CD4-positive, alpha-beta T cell (primary cell): ENCODE data around the gene CXXC1. TPM values are rescaled to one million over a fixed set of nuclear protein-coding genes. Genes with fewer than 3 reads are reported as not detected.

ENCODE experiments used
- ATAC-seq: fragments of 200-7000 bp; cut with Tn5 transposase; one replicate; pipeline ENCODE4 v1.10.0; 2022; ENCODE audit warnings: mild to moderate bottlenecking; ENCODE audit not compliant: poor library complexity
- CTCF ChIA-PET: fragments of 350-600 bp; sonication (Branson Sonifier 250); formaldehyde crosslinking; loops from one replicate; lab custom pipeline; 2021; ENCODE audit warnings: antibody characterized with exemption, inconsistent platforms; lab: Charles Lee
- POLR2A ChIA-PET: fragments of 350-600 bp; sonication (Branson Sonifier 250); formaldehyde crosslinking; loops from one replicate; lab custom pipeline; 2021; ENCODE audit warnings: antibody characterized with exemption, inconsistent platforms; lab: Charles Lee
- DNase-seq, 14 experiments: peaks; one replicate each; pipeline ENCODE4 v3.0.0-alpha.2; 2013 to 2020; ENCODE audit warnings: mixed read lengths in 2 of 14
- H3K27ac ChIP-seq, 2 donors: one replicate each; pipeline versions ENCODE4 v1.5.1 to v1.7.0; 2013; ENCODE audit warnings: low read length in 2 of 2, low read depth in 1 of 2, mild to moderate bottlenecking in 1 of 2
- H3K27me3 ChIP-seq, 2 experiments: 1 replicate in 1 of 2; 2 replicates in 1 of 2; pipeline versions ENCODE4 v1.6.1 to v1.7.0; 2013; ENCODE audit warnings: low read length in 2 of 2, control low read depth in 1 of 2, mild to moderate bottlenecking in 1 of 2, moderate library complexity in 1 of 2; ENCODE audit not compliant: insufficient read depth in 2 of 2, control insufficient read depth in 1 of 2
- H3K36me3 ChIP-seq: one replicate; pipeline ENCODE4 v1.6.1; 2013; ENCODE audit warnings: low read length, control low read depth; ENCODE audit not compliant: insufficient read depth
- H3K4me1 ChIP-seq: one replicate; pipeline ENCODE4 v1.6.1; 2013; ENCODE audit warnings: low read length, control low read depth; ENCODE audit not compliant: insufficient read depth
- H3K4me3 ChIP-seq: one replicate; pipeline ENCODE4 v1.5.1; 2013; ENCODE audit warnings: mild to moderate bottlenecking, low read length, moderate library complexity
- H3K9me3 ChIP-seq, 2 experiments: 1 replicate in 1 of 2; 2 replicates in 1 of 2; pipeline versions ENCODE4 v1.6.1 to v1.7.0; 2013; ENCODE audit warnings: low read length in 2 of 2, mild to moderate bottlenecking in 2 of 2, control low read depth in 1 of 2, moderate library complexity in 1 of 2; ENCODE audit not compliant: control insufficient read depth in 1 of 2, insufficient read depth in 1 of 2
- H3K27ac Mint-ChIP-seq: one replicate; pipeline ENCODE4 v1.8.0; 2020; ENCODE audit warnings: mixed read lengths
- H3K27me3 Mint-ChIP-seq: one replicate; pipeline ENCODE4 v1.8.0; 2021; ENCODE audit warnings: mixed read lengths
- H3K36me3 Mint-ChIP-seq: one replicate; pipeline ENCODE4 v1.8.0; 2021; ENCODE audit warnings: low read depth, mixed read lengths
- H3K4me1 Mint-ChIP-seq: one replicate; pipeline ENCODE4 v1.8.0; 2021; ENCODE audit warnings: low read depth, mixed read lengths
- H3K4me3 Mint-ChIP-seq: one replicate; pipeline ENCODE4 v1.8.0; 2020; ENCODE audit warnings: mild to moderate bottlenecking, mixed read lengths
- H3K9me3 Mint-ChIP-seq: one replicate; pipeline ENCODE4 v1.8.0; 2020; ENCODE audit warnings: mixed read lengths
- intact Hi-C, 2 experiments: fragments of 100-400 bp; cut with DNase I in 1 of 2; cut with micrococcal nuclease in 1 of 2; formaldehyde crosslinking; loops; one replicate each; pipeline versions ENCODE4 v1.15.1 to v1.9.0; 2023 to 2025; cut with DNase I, micrococcal nuclease
- total RNA-seq, 174 experiments: library from RNA in 2 of 174; stranded (reverse) in 2 of 174; gene quantifications; one replicate each; pipeline ENCODE4 v1.2.3 and lab custom pipeline; 2021 to 2026
- TF ChIP-seq, protein P1 (sequence below): fragments of 200-600 bp; IDR thresholded peaks from one replicate; pipeline ENCODE4 v1.8.0; 2022; ENCODE audit warnings: antibody characterized with exemption, mild to moderate bottlenecking

The CXXC1 gene
- total RNA-seq, 2 experiments from 2014 or later, result 120 to 128 TPM

DNA sequence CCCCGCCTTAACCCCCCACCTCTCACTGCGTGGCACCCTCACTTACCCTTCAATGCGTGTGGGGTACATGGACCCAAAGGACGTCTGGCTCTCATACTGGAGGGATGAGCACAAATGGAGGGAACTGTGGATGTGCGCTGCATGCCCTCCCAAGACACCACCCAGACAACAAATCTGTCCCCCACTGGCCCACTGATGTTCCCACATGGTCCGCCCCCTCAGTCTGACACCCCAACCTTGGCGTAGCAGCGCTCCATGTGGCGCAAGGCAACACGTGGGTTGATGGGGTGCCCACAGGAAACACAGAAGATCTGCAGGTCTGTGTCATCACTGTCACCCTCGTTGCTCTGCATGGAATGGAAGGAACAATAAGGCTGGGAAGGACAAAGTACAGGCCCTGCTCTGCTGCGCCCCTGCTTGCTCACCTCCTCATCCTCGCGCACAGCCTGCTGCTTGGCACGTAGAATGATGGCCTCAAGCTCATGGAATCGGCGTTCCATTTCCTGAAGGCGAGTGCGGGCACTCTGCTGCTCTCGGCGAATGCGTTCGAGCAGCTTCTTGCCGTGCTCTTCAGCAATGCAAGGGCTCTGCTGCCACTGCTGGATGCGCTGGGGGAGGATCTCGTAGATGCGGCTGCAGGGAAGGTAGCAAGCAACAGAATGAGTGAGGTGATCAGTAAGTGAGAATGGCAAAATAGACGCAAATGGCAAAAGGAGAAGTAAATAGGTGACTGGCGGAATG lies 3.9 kb downstream of the CXXC1 start:
- H3K27ac ChIP-seq, result no peak overlapping the region
- H3K36me3 ChIP-seq, result peaks cover 50% of the 10 kb centered on the region
- peak in 1 of 14 experiments; percentile 50 for DNase-seq
- no peaks in the 10 kb centered on the region for H3K27me3 Mint-ChIP-seq
- TF ChIP-seq, protein P1, sequence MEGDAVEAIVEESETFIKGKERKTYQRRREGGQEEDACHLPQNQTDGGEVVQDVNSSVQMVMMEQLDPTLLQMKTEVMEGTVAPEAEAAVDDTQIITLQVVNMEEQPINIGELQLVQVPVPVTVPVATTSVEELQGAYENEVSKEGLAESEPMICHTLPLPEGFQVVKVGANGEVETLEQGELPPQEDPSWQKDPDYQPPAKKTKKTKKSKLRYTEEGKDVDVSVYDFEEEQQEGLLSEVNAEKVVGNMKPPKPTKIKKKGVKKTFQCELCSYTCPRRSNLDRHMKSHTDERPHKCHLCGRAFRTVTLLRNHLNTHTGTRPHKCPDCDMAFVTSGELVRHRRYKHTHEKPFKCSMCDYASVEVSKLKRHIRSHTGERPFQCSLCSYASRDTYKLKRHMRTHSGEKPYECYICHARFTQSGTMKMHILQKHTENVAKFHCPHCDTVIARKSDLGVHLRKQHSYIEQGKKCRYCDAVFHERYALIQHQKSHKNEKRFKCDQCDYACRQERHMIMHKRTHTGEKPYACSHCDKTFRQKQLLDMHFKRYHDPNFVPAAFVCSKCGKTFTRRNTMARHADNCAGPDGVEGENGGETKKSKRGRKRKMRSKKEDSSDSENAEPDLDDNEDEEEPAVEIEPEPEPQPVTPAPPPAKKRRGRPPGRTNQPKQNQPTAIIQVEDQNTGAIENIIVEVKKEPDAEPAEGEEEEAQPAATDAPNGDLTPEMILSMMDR, result no peak
- no peak for ATAC-seq
- H3K27me3 ChIP-seq, result no peaks in the 10 kb centered on the region
- H3K4me1 Mint-ChIP-seq, result peaks cover 50% of the 10 kb centered on the region
- H3K27ac Mint-ChIP-seq, result peak overlapping the region; percentile 98
- no peak overlapping the region for H3K4me3 ChIP-seq
- H3K9me3 ChIP-seq, result peaks cover 0 to 5% of the 10 kb centered on the region in 2 experiments
- ChIA-PET POLR2A (interaction anchor here (3.0 kb wide), 1 partner anchor 24 kb away, joined by 23 read pairs; no protein-coding TSS in a partner anchor), CTCF (no interaction called here)
- H3K4me1 ChIP-seq, result peaks cover 41% of the 10 kb centered on the region
- intact Hi-C loops, result loop anchor here (5.0 to 10.0 kb wide), 4 partner anchors 94 to 911 kb away; partner anchors contain the start of genes ACAA2 (in 1 of the 2), MEX3C (in 1 of the 2), SKA1 (in 1 of the 2) and SMAD4 (in 1 of the 2)
- H3K36me3 Mint-ChIP-seq, result peaks cover 84% of the 10 kb centered on the region
- no peaks in the 10 kb centered on the region for H3K9me3 Mint-ChIP-seq
- H3K4me3 Mint-ChIP-seq, result peak overlapping the region; percentile 100

DNA sequence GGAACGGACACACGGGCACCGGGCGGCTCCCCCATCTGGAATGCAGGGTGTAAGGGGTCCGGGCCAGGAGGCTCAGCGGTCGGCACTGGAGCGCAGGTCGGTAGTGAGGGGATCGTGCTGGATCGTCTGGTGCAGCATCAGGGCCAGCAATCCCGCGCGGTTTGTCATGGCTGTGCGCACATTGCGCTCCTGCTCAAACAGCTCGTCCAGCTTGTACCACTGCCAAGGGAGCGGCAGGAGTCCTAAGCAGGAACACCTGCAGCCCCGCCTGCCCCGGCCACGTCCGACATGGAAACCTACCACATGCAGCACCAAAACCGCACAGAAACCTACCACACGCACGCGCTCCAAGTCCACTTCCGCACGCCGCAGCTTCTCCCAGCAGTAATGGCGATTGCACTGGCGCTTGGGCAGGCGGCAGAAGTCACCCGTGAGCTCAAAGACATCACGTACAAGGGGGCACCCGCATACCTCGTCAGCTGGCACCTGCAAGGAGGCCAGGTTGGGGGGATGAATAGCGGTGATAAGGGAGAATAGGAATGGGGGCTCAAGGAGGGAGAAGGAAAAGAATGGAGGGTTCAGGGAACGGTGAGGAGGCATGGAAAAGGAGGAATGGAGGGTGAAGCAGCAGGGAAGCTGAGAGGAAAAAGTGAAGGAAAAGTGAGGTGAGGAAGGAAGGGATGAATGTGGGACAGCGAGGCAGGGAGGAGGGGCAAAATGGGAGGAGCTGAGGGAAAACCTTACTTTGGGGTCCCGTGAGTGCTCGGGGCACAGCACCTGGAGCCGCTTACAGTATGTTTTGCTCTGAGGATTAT lies 4.8 kb downstream of the CXXC1 start:
- intact Hi-C loops, result loop anchor here (5.0 to 10.0 kb wide), 4 partner anchors 95 to 912 kb away; partner anchors contain the start of genes ACAA2 (in 1 of the 2), MEX3C (in 1 of the 2), SKA1 (in 1 of the 2) and SMAD4 (in 1 of the 2)
- peak overlapping the region; percentile 100 for H3K4me3 Mint-ChIP-seq
- ChIA-PET POLR2A (interaction anchor here (1.0 to 3.0 kb wide), 3 partner anchors 7 to 92 kb away, joined by 3 to 23 read pairs (median 9); partner anchors contain the start of gene SKA1), CTCF (interaction anchor here (1.1 kb wide), 1 partner anchor 796 kb away, joined by 3 read pairs; the partner anchor contains the start of gene C18orf32)
- Histone ChIP-seq H3K36me3 (peaks cover 56% of the 10 kb centered on the region), H3K27me3 (no peaks in the 10 kb centered on the region), H3K9me3 (peaks cover 0 to 5% of the 10 kb centered on the region in 2 experiments), H3K27ac (no peak overlapping the region), H3K4me3 (no peak overlapping the region), H3K4me1 (peaks cover 40% of the 10 kb centered on the region)
- peak in 2 of 14 experiments; percentile 28 to 50 for DNase-seq
- H3K9me3 Mint-ChIP-seq, result no peaks in the 10 kb centered on the region
- H3K27me3 Mint-ChIP-seq, result no peaks in the 10 kb centered on the region
- ATAC-seq, result no peak
- peaks cover 49% of the 10 kb centered on the region for H3K4me1 Mint-ChIP-seq
- H3K36me3 Mint-ChIP-seq, result peaks cover 84% of the 10 kb centered on the region
- TF ChIP-seq, protein P1, result no peak
- H3K27ac Mint-ChIP-seq, result peak overlapping the region; percentile 98
